SK-N-SH (cell line): Measurements from ENCODE around the gene FSTL5.

Experiments
- CTCF ChIP-seq: fragments of 200-600 bp; sonication (generic); IDR thresholded peaks from 2 replicates; pipeline ENCODE4 v1.6.1; 2017; ENCODE audit warnings: antibody characterized with exemption, mild to moderate bottlenecking, moderate library complexity
- EZH2phosphoT487 ChIP-seq: fragments of 200-600 bp; sonication (generic); IDR thresholded peaks from 2 replicates; pipeline ENCODE4 v1.6.1; 2017; ENCODE audit warnings: low read depth, mixed run types, mild to moderate bottlenecking, antibody characterized with exemption, moderate library complexity, borderline replicate concordance
- POLR2AphosphoS5 ChIP-seq: IDR thresholded peaks from 2 replicates; pipeline ENCODE4 v1.6.1; 2012; ENCODE audit warnings: low read depth, low read length
- RFX5 ChIP-seq: IDR thresholded peaks from 2 replicates; pipeline ENCODE4 v1.6.1; 2012; ENCODE audit warnings: mild to moderate bottlenecking, improper control_type of control experiment, low read length
- SMC3 ChIP-seq: IDR thresholded peaks from 2 replicates; pipeline ENCODE4 v1.6.1; 2012; ENCODE audit warnings: low read depth, low read length, improper control_type of control experiment

GRCh38 chr4:161345741-161346140 is 818.1 kb downstream of the FSTL5 start:
- TF ChIP-seq POLR2AphosphoS5 (no peak), CTCF (no peak), EZH2phosphoT487 (no peak), RFX5 (no peak), SMC3 (no peak)
